Stimulated activated CD8-positive, alpha-beta memory T cell treated with anti-CD3 and anti-CD28 coated beads, Interleukin-7, amount 100 ng/mL, for 48 hours (primary cell): ENCODE results near the gene MXD3.
"Not testable (repeated sequence)": the region's sequence is repeated elsewhere in the genome, so short reads cannot be mapped to it uniquely, and the experiment has no call there.

Experiments
- DNase-seq, 2 donors: peaks; one replicate each; pipeline ENCODE4 v3.0.0-alpha.2; 2020; ENCODE audit warnings: low read depth in 1 of 2; ENCODE audit errors: extremely low read depth in 1 of 2

Gene MXD3, protein sequence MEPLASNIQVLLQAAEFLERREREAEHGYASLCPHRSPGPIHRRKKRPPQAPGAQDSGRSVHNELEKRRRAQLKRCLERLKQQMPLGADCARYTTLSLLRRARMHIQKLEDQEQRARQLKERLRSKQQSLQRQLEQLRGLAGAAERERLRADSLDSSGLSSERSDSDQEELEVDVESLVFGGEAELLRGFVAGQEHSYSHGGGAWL

GRCh38 chr5:177311723-177312648 is at the start of gene MXD3:
Gene MXD3, minus strand, starts transcription at chr5:177311898. Its CDS starts 68 bp downstream, at chr5:177311830.
- peak; percentile 97 to 99 for DNase-seq

GRCh38 chr5:177360740-177361139 is 49.0 kb upstream of the MXD3 start:
- not testable (repeated sequence) for DNase-seq

- DNase-seq = no peak
Measured at GRCh38 chr5:177359860-177360259, 48.2 kb upstream of the MXD3 start.

GRCh38 chr5:177359451-177359851 is 47.8 kb upstream of the MXD3 start:
- no peak for DNase-seq

DNA sequence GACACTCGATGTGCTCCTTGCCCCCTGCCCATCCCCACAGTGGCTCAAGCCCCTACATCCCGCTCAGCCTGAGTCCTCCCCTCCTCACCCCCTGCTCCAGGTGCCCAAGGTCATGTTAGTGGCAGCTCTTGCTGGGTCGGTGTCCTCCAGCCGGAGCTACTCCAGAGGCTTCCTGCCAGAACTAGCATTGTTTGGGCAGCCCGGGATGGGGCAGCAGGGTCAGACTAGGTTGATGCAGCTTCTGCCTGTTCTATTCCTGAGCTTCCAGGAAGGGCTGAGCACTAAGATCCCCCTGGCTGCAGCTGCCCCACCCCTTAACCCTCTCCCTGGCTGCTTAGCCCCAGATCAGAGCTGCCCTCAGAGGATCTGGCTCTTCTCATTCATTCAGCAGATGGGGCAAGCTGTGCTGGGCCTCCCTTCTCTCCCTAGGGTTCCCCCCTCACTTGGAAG is 46.7 kb upstream of the MXD3 start:
- no peak for DNase-seq

- DNase-seq = peak; percentile 33 to 55
Measured at GRCh38 chr5:177357459-177358351, 46.0 kb upstream of the MXD3 start, which contains the start of gene RGS14. Gene RGS14, plus strand, starts transcription at chr5:177357924. Its CDS starts 101 bp downstream, at chr5:177358025.

GRCh38 chr5:177357146-177357458 is 45.4 kb upstream of the MXD3 start:
- no peak for DNase-seq

DNA sequence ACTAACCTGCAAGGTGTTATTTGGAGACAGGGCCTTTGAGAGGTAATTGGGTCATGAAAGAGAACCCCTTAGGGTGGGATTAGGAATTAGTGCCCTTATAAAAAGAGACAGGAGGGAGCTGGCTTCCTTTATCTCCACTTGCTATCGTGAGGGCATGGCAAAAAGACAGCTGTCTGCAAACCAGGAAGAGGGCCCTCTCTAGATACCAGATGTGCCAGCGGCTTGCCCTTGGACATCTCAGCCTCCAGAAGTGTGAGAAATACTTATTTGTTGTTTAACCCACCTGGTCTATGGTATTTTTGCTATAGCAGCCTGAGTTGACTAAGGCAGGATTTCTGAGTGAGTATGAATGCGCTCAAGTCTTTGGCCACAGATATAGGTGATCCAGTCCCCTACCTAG is 45.0 kb upstream of the MXD3 start:
- DNase-seq = no peak

DNA sequence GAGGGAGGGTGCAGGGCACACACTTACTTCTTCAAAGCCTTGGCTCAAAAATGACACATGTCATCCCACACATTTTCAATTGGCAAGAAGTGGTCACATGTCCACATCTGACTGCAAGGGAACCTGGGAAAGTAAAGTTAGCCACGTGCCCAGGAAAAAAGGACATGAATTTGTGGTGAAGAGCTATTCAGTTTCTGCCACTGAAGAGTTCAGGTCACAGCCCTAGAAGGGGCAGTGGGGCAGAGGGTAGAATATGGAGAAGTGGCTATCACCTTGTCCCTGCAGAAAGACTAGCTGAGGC is 44.1 kb upstream of the MXD3 start:
- DNase-seq = no peak

GRCh38 chr5:177355162-177355867 is 43.6 kb upstream of the MXD3 start:
- DNase-seq = no peak

DNA sequence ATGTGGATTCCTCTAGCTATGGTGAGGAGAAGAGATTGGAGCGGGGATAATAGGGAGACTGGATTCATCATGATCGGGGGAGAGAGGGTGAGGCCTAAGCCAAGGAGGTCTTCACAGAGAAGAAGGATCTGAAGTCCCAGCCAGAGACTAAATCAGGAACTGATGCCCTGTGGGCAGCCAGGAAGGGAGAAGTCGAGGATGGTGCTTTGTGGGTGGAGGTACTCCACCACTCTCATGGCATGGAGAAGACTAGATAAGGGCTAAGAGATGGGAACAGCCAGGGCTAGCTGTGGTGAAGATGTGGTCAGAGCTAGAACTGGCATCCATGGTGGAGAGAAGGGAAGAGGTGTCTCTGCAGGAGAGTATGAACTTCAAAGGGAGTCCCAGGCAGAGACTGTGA is 43.0 kb upstream of the MXD3 start:
- DNase-seq = no peak

DNA sequence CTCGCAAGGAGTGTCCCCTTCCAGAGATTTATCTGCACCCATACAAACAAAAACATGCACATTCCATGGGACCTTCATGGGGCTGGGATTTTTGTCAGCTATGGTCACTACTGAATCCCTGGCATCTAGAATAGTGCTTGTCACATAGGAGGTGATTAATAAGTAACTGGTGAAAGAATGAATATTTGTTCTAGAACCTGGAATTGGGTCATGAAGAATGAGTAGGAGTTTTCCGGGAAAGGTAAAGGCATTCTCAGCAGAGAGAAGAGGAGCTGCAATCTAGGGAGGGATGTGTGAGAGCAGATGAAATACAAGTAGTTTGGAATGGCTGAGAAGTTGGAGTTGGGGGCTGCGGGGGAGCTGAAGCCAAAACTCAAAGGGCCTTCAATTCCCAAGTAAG is 42.6 kb upstream of the MXD3 start:
- DNase-seq = no peak

- DNase-seq = no peak
Measured at GRCh38 chr5:177353093-177353492, 41.4 kb upstream of the MXD3 start.

- peak; percentile 76 to 88 for DNase-seq
Measured at GRCh38 chr5:177351392-177352329, 40.0 kb upstream of the MXD3 start, which contains the start of gene LMAN2. Gene LMAN2, minus strand, starts transcription at chr5:177351668. Its CDS starts 21 bp downstream, at chr5:177351647.

DNA sequence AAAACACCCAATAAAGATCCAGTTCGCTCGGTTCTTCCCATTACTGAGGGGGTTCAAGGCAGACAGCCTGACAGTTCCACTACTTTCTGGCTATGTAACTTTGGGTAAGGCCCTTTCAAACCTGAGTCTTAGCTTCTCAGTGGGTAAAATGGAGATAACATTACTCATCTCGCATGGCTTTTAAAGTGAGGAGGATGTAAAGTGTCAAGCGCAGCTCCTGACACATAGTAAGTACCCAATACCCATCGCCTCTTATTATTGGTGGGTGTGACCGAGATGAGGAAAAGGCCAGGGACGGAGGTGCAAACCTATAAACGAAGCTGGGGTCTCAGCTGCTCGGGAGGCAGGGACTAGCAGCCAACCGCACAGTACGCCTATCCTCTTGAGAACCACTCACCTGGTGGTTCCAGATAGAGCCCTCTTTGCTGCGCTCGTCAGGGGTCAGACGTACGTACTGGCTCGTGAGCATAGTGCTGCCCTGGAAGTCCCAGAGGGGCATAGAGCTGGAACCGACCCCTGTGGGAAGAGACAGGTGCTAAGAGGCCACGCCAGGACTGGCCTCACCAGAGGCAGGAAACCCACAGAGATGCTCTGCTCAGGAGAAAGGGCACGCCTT is 39.2 kb upstream of the MXD3 start:
- DNase-seq = no peak

GRCh38 chr5:177349762-177350161 is 38.1 kb upstream of the MXD3 start:
- DNase-seq = no peak

- DNase-seq = no peak
Measured at GRCh38 chr5:177349362-177349647, 37.6 kb upstream of the MXD3 start.

DNA sequence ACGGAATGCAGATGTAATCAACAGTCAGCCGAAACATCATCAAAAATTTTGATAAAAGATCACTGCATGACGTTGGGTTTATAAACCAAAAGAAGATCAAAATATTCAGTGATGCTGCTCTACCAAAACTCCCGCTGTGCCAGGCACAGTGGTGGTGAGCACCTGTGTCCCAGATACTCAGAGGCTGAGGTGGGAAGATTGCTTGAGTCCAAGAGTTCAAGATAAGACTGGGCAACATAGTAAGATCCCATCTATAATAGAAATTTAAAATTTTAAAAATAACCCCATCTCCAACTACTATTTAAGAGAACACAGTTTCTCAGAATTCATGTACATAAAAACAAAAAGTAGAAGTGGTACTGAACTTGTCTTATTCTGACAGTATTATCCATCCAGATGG is 36.0 kb upstream of the MXD3 start:
- DNase-seq = no peak

DNA sequence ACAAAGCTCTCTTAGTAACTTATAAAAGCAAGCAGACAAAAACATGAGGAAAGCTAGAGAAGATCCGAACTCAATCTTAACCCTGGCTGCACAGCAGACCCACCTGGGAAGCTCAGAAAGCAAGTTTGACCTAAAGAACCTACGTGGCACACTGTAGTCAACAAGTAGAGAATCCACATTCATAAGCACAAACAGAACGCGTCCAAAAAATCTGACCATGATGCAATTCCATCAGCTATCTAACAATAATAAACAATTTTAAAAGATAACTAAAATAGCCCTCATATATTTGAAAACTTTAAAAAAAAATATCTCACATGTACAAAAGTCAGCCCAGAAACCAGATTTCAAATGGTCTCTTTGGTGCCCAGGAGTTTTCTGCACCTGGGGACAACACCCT is 35.1 kb upstream of the MXD3 start:
- DNase-seq = no peak
